A549 (cell line): Measurements from ENCODE around the gene RNF175. TPM values are rescaled to one million over a fixed set of nuclear protein-coding genes. Genes with fewer than 3 reads are reported as not detected.

ENCODE experiments used
- ATAC-seq, 2 experiments: fragments of 200-7000 bp in 1 of 2; fragments of >200 bp in 1 of 2; cut with Nextera tagmentation in 1 of 2; cut with Tn5 transposase in 1 of 2; 3 replicates each; pipeline versions ENCODE4 v1.8.0 to v1.9.1; 2018 to 2020; ENCODE audit warnings: mild to moderate bottlenecking in 1 of 2, moderate library complexity in 1 of 2
- CTCF ChIA-PET: fragments of 300-600 bp; sonication (Branson Sonifier 250); formaldehyde crosslinking; extraction: SDS; loops from one replicate; lab custom pipeline; 2021; ENCODE audit warnings: antibody characterized with exemption, inconsistent platforms; lab: Yijun Ruan, JAX
- POLR2A ChIA-PET: fragments of 350-600 bp; formaldehyde crosslinking; extraction: SDS; loops from one replicate; lab custom pipeline; 2021; ENCODE audit warnings: antibody characterized with exemption, inconsistent platforms; lab: Yijun Ruan, JAX
- DNase-seq, 2 experiments: peaks; one replicate each; pipeline versions ENCODE4 v3.0.0 to v3.0.0-alpha.2; 2011 to 2016; ENCODE audit warnings: low read depth in 1 of 2, low spot score in 1 of 2
- FAIRE-seq: peaks from 2 replicates; lab custom pipeline; 2011; peaks lifted over from hg19 to GRCh38; lab: Jason Lieb, UNC
- H3K27ac ChIP-seq, 2 experiments: fragments of >200 bp; sonication (Bioruptor Twin); formaldehyde crosslinking; 3 replicates each; pipeline ENCODE4 v1.5.1; 2016 to 2017
- H3K4me1 ChIP-seq: fragments of >200 bp; sonication (Bioruptor Twin); formaldehyde crosslinking; 3 replicates; pipeline ENCODE4 v1.6.1; 2016
- H3K4me2 ChIP-seq: fragments of >200 bp; sonication (Bioruptor Twin); formaldehyde crosslinking; 3 replicates; pipeline ENCODE4 v1.6.1; 2016
- H3K4me3 ChIP-seq: fragments of >200 bp; sonication (Bioruptor Twin); formaldehyde crosslinking; 3 replicates; pipeline ENCODE4 v1.5.1; 2016
- H3K9me3 ChIP-seq: fragments of >200 bp; sonication (Bioruptor Twin); formaldehyde crosslinking; 3 replicates; pipeline ENCODE4 v1.6.1; 2016
- CBX8 ChIP-seq: fragments of 200-600 bp; sonication (generic); IDR thresholded peaks from 2 replicates; pipeline ENCODE4 v1.6.1; 2016
- FOSB ChIP-seq: fragments of 250-450 bp; sonication (Bioruptor Pico); IDR thresholded peaks from 2 replicates; pipeline ENCODE4 v1.5.0; 2020; ENCODE audit warnings: mild to moderate bottlenecking, moderate library complexity
- FOSL2 ChIP-seq, 2 experiments: fragments of 450-650 bp in 1 of 2; fragments of >200 bp in 1 of 2; sonication (Bioruptor Twin) in 1 of 2; formaldehyde crosslinking; IDR thresholded peaks; 2 replicates each; pipeline versions ENCODE4 v1.5.0 to v1.6.1; 2016 to 2020; ENCODE audit warnings: mild to moderate bottlenecking in 1 of 2, moderate library complexity in 1 of 2
- GATA3 ChIP-seq: IDR thresholded peaks from 2 replicates; pipeline ENCODE4 v1.6.1; 2012; ENCODE audit warnings: borderline replicate concordance
- HEYL ChIP-seq: fragments of 250-450 bp; sonication (Bioruptor Pico); IDR thresholded peaks from 2 replicates; pipeline ENCODE4 v1.8.0; 2021; ENCODE audit warnings: mild to moderate bottlenecking, moderate library complexity
- HOXA7 ChIP-seq: fragments of 250-450 bp; sonication (Bioruptor Pico); IDR thresholded peaks from 2 replicates; pipeline ENCODE4 v1.5.0; 2020; ENCODE audit warnings: mild to moderate bottlenecking, moderate library complexity
- HOXB5 ChIP-seq: fragments of 250-450 bp; sonication (Bioruptor Pico); IDR thresholded peaks from 2 replicates; pipeline ENCODE4 v1.5.0; 2020; ENCODE audit warnings: mild to moderate bottlenecking, moderate library complexity
- KDM5A ChIP-seq: fragments of 200-600 bp; sonication (generic); IDR thresholded peaks from 2 replicates; pipeline ENCODE4 v1.6.1; 2016; ENCODE audit warnings: antibody characterized with exemption, mild to moderate bottlenecking
- NPAS2 ChIP-seq: fragments of 250-450 bp; sonication (Bioruptor Pico); IDR thresholded peaks from 2 replicates; pipeline ENCODE4 v1.8.0; 2022; ENCODE audit warnings: mild to moderate bottlenecking, moderate library complexity, borderline replicate concordance
- PHF8 ChIP-seq: fragments of 200-600 bp; sonication (generic); IDR thresholded peaks from 2 replicates; pipeline ENCODE4 v1.6.1; 2016; ENCODE audit warnings: low read depth, mild to moderate bottlenecking, antibody characterized with exemption, moderate library complexity, borderline replicate concordance
- POLR2A ChIP-seq: IDR thresholded peaks from 2 replicates; pipeline ENCODE4 v1.6.1; 2012; ENCODE audit warnings: mild to moderate bottlenecking, low read length
- POLR2AphosphoS2 ChIP-seq: conservative IDR thresholded peaks from 2 replicates; pipeline ENCODE4 v1.6.1; 2012; ENCODE audit warnings: low read length, improper control_type of control experiment, inconsistent platforms
- SREBF2 ChIP-seq: fragments of 450-650 bp; IDR thresholded peaks from 2 replicates; pipeline ENCODE4 v1.6.1; 2014; ENCODE audit warnings: mild to moderate bottlenecking, moderate library complexity
- WGBS: methylation state at CpG from one replicate; pipeline ENCODE4 v1.1.6; 2017; ENCODE audit errors: missing lambda C conversion rate; 5-methylcytosine and 5-hydroxymethylcytosine counted together
- polyA plus RNA-seq, 4 experiments: library from polyadenylated mRNA; depleted of rRNA in 3 of 4; stranded (reverse); fragments of >200 nt; fragmentation: RNase III in 1 of 4; extraction: RNeasy Plus Mini Kit Qiagen cat#74134 plus additional on column Dnase treatment in 1 of 4; gene quantifications; 2 replicates in 3 of 4; 3 replicates in 1 of 4; pipeline ENCODE4 v1.2.3, GENCODE V29; 2011 to 2017
- TF ChIP-seq, protein P1 (sequence below): fragments of >200 bp; sonication (Bioruptor Twin); formaldehyde crosslinking; IDR thresholded peaks from 3 replicates; pipeline ENCODE4 v1.5.1; 2016
- TF ChIP-seq, protein P2 (sequence below): IDR thresholded peaks from 2 replicates; pipeline ENCODE4 v1.6.1; 2012
- TF ChIP-seq, protein P3 (sequence below): IDR thresholded peaks from 2 replicates; pipeline ENCODE4 v1.6.1; 2012; ENCODE audit warnings: low read depth, borderline replicate concordance
- TF ChIP-seq, protein P4 (sequence below): IDR thresholded peaks from 2 replicates; pipeline ENCODE4 v1.6.1; 2012
- TF ChIP-seq, protein P5 (sequence below): fragments of 150-350 bp; IDR thresholded peaks from 2 replicates; pipeline ENCODE4 v1.6.1; 2014; ENCODE audit warnings: low read depth, mild to moderate bottlenecking, low read length
- TF ChIP-seq, protein P6 (sequence below): fragments of >200 bp; sonication (Bioruptor Twin); formaldehyde crosslinking; IDR thresholded peaks from 2 replicates; pipeline ENCODE4 v1.6.1; 2016
- TF ChIP-seq, protein P7 (sequence below): fragments of 200-600 bp; sonication (generic); IDR thresholded peaks from 2 replicates; pipeline ENCODE4 v1.6.1; 2016; ENCODE audit warnings: antibody characterized with exemption, mild to moderate bottlenecking, moderate library complexity
- TF ChIP-seq, protein P8 (sequence below): fragments of 450-650 bp; IDR thresholded peaks from 2 replicates; pipeline ENCODE4 v1.6.1; 2014; ENCODE audit warnings: antibody characterized with exemption

The RNF175 gene
- polyA plus RNA-seq, 2 of the 4 experiments (the other 2 are of a cell fraction), result not detected

DNA sequence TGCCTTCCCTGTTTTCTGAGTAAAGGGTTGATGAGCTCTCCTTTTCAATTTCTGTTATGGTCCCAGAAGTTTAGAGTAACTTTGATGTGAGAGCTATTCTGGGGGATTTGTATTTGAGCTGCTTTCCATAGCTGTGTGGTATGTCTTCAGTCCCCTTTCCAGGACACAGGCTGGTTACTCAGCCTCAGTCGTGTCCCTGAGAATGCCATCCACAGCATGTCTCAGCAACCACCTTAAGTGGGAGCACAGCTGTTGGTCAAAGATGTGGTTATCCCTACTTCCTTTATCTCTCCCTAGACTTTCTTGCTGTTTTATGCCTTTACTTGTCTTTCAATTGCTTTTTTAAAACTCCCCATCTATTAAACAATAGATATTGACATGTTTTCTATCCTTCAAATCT, 37.8 kb downstream of the RNF175 start:
- H3K4me2 ChIP-seq, result no peak overlapping the region
- FAIRE-seq, result no peak
- CTCF ChIA-PET, result no interaction called here

DNA sequence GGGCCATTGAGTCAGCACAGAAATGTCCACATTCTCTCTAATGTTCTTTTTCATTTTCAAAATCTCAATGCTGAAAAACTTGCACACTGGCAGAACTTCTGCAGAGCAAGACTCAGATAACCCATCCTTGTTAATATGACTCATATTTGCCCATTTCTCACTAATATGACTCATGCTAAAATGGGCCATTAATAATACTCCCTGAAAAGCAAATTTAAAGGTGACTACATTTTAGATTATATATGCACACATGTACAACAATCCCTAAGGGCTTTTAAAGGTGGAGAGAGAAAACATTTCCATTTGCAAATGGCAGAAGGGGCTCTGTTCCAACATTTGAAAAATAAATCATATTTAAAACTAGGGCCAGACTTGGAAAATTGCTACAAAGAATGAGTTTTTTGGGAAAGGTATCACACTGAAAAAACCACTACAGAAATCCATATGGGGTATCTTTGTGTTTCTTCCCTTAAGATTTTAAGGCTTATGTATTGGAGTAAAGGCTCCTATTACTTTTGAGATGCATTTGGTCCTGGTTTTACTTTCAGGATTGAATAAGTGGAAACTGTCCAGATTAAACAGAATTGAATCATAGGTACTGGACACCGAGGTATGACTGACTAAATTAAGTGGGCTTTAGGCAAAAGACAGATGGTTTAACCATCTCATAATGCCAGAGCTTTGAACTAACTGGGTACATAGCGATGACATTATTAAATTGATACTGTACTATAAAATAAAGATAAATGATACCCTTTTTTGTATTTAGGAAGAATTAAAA, 45.8 kb downstream of the RNF175 start:
- no peak overlapping the region for H3K4me3 ChIP-seq
- DNase-seq, result no peak
- no peaks in the 10 kb centered on the region for H3K9me3 ChIP-seq
- TF ChIP-seq, protein P1, sequence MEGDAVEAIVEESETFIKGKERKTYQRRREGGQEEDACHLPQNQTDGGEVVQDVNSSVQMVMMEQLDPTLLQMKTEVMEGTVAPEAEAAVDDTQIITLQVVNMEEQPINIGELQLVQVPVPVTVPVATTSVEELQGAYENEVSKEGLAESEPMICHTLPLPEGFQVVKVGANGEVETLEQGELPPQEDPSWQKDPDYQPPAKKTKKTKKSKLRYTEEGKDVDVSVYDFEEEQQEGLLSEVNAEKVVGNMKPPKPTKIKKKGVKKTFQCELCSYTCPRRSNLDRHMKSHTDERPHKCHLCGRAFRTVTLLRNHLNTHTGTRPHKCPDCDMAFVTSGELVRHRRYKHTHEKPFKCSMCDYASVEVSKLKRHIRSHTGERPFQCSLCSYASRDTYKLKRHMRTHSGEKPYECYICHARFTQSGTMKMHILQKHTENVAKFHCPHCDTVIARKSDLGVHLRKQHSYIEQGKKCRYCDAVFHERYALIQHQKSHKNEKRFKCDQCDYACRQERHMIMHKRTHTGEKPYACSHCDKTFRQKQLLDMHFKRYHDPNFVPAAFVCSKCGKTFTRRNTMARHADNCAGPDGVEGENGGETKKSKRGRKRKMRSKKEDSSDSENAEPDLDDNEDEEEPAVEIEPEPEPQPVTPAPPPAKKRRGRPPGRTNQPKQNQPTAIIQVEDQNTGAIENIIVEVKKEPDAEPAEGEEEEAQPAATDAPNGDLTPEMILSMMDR, result no peak
- no peak for TF ChIP-seq FOSL2 (IDR thresholded peaks at IDR 0.05)
- TF ChIP-seq FOSL2 (CRISPR knock-in tag; IDR thresholded peaks at IDR 0.05), result peak; percentile 48; the same call in 1 of the 2 replicates
- H3K4me1 ChIP-seq, result no peaks in the 10 kb centered on the region
- no peak for FAIRE-seq
- no peak overlapping the region for H3K27ac ChIP-seq
- ChIA-PET CTCF (no interaction called here), POLR2A (no interaction called here)
- 29% methylated on average over 2 of the region's 2 CpGs for WGBS
- no peak for ATAC-seq
- H3K4me2 ChIP-seq, result no peak overlapping the region

More for the DNA sequence above, 37.8 kb downstream of the RNF175 start:
- Histone ChIP-seq H3K4me3 (no peak overlapping the region), H3K27ac (no peak overlapping the region), H3K9me3 (no peaks in the 10 kb centered on the region), H3K4me1 (no peaks in the 10 kb centered on the region)
- no peak for DNase-seq
- WGBS, result 0% methylated on average over 1 of the region's 1 CpG
- POLR2A ChIA-PET, result no interaction called here
- TF ChIP-seq, protein P2, sequence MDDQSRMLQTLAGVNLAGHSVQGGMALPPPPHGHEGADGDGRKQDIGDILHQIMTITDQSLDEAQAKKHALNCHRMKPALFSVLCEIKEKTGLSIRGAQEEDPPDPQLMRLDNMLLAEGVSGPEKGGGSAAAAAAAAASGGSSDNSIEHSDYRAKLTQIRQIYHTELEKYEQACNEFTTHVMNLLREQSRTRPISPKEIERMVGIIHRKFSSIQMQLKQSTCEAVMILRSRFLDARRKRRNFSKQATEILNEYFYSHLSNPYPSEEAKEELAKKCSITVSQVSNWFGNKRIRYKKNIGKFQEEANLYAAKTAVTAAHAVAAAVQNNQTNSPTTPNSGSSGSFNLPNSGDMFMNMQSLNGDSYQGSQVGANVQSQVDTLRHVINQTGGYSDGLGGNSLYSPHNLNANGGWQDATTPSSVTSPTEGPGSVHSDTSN, result no peak
- TF ChIP-seq KDM5A (no peak), POLR2A (no peak), GATA3 (no peak), HOXA7 (CRISPR knock-in tag) (no peak), PHF8 (no peak), SREBF2 (no peak)
- TF ChIP-seq, protein P3, sequence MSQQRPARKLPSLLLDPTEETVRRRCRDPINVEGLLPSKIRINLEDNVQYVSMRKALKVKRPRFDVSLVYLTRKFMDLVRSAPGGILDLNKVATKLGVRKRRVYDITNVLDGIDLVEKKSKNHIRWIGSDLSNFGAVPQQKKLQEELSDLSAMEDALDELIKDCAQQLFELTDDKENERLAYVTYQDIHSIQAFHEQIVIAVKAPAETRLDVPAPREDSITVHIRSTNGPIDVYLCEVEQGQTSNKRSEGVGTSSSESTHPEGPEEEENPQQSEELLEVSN, result no peak
- TF ChIP-seq, protein P4, sequence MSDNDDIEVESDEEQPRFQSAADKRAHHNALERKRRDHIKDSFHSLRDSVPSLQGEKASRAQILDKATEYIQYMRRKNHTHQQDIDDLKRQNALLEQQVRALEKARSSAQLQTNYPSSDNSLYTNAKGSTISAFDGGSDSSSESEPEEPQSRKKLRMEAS, result no peak
- TF ChIP-seq, protein P5, sequence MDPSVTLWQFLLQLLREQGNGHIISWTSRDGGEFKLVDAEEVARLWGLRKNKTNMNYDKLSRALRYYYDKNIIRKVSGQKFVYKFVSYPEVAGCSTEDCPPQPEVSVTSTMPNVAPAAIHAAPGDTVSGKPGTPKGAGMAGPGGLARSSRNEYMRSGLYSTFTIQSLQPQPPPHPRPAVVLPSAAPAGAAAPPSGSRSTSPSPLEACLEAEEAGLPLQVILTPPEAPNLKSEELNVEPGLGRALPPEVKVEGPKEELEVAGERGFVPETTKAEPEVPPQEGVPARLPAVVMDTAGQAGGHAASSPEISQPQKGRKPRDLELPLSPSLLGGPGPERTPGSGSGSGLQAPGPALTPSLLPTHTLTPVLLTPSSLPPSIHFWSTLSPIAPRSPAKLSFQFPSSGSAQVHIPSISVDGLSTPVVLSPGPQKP, result no peak
- no peak for ATAC-seq

DNA sequence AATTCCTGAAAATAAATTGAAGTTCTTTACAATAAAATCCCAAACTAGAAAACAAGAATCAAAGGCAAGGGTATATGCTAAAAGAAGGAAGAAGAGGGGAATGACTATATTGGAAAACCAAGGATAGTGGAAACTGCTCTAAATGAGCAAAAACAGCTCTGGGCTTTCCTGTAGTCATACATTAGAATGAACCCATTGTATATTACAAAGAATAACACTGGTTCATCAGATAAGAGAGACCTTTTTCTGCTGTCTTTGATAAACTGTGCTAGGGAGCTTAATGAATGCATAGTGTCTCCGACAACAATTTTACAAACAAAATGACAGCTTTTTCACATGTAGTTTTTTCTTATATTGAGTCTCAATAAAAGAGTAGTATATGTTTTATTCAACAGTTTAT, 49.1 kb downstream of the RNF175 start:
- H3K4me3 ChIP-seq, result no peak overlapping the region
- ChIA-PET CTCF (no interaction called here), POLR2A (no interaction called here)
- no peak for FAIRE-seq
- WGBS, result 34% methylated on average over 1 of the region's 1 CpG
- H3K4me2 ChIP-seq, result no peak overlapping the region
- H3K9me3 ChIP-seq, result no peaks in the 10 kb centered on the region
- no peak overlapping the region for H3K27ac ChIP-seq
- no peak for ATAC-seq
- DNase-seq, result no peak
- no peaks in the 10 kb centered on the region for H3K4me1 ChIP-seq
- TF ChIP-seq, protein P2, result no peak
- TF ChIP-seq HEYL (CRISPR knock-in tag) (no peak), HOXB5 (CRISPR knock-in tag) (no peak), POLR2AphosphoS2 (no peak), FOSB (CRISPR knock-in tag) (no peak), NPAS2 (CRISPR knock-in tag) (no peak), CBX8 (no peak)
- TF ChIP-seq, protein P6, sequence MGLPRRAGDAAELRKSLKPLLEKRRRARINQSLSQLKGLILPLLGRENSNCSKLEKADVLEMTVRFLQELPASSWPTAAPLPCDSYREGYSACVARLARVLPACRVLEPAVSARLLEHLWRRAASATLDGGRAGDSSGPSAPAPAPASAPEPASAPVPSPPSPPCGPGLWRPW, result no peak
- TF ChIP-seq, protein P7, sequence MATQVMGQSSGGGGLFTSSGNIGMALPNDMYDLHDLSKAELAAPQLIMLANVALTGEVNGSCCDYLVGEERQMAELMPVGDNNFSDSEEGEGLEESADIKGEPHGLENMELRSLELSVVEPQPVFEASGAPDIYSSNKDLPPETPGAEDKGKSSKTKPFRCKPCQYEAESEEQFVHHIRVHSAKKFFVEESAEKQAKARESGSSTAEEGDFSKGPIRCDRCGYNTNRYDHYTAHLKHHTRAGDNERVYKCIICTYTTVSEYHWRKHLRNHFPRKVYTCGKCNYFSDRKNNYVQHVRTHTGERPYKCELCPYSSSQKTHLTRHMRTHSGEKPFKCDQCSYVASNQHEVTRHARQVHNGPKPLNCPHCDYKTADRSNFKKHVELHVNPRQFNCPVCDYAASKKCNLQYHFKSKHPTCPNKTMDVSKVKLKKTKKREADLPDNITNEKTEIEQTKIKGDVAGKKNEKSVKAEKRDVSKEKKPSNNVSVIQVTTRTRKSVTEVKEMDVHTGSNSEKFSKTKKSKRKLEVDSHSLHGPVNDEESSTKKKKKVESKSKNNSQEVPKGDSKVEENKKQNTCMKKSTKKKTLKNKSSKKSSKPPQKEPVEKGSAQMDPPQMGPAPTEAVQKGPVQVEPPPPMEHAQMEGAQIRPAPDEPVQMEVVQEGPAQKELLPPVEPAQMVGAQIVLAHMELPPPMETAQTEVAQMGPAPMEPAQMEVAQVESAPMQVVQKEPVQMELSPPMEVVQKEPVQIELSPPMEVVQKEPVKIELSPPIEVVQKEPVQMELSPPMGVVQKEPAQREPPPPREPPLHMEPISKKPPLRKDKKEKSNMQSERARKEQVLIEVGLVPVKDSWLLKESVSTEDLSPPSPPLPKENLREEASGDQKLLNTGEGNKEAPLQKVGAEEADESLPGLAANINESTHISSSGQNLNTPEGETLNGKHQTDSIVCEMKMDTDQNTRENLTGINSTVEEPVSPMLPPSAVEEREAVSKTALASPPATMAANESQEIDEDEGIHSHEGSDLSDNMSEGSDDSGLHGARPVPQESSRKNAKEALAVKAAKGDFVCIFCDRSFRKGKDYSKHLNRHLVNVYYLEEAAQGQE, result no peak
- TF ChIP-seq, protein P8, sequence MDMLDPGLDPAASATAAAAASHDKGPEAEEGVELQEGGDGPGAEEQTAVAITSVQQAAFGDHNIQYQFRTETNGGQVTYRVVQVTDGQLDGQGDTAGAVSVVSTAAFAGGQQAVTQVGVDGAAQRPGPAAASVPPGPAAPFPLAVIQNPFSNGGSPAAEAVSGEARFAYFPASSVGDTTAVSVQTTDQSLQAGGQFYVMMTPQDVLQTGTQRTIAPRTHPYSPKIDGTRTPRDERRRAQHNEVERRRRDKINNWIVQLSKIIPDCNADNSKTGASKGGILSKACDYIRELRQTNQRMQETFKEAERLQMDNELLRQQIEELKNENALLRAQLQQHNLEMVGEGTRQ, result no peak
